Left ventricle myocardium inferior (tissue), 1 donor: ENCODE measurements around the gene TENT4B. TPM values are rescaled to one million over a fixed set of nuclear protein-coding genes. Genes with fewer than 3 reads are reported as not detected.
"Not testable (repeated sequence)": the region's sequence is repeated elsewhere in the genome, so short reads cannot be mapped to it uniquely, and the experiment has no call there.

Experiments used
- DNase-seq: peaks from one replicate; pipeline ENCODE4 v3.0.0-alpha.2; 2020
- H3K27ac ChIP-seq: fragments of 200-600 bp; replicated peaks from 2 replicates; pipeline ENCODE4 v1.8.0; 2021
- H3K27me3 ChIP-seq: fragments of 200-600 bp; 2 replicates; pipeline ENCODE4 v1.8.0; 2021; ENCODE audit warnings: low read depth
- H3K36me3 ChIP-seq: fragments of 200-600 bp; 2 replicates; pipeline ENCODE4 v1.8.0; 2021
- H3K4me1 ChIP-seq: fragments of 200-600 bp; 2 replicates; pipeline ENCODE4 v1.8.0; 2021
- H3K4me3 ChIP-seq: fragments of 200-600 bp; 2 replicates; pipeline ENCODE4 v1.8.0; 2021; ENCODE audit warnings: mild to moderate bottlenecking, moderate library complexity
- H3K9me3 ChIP-seq: fragments of 200-600 bp; replicated peaks from 2 replicates; pipeline ENCODE4 v1.8.0; 2021
- intact Hi-C: fragments of 100-400 bp; cut with micrococcal nuclease; formaldehyde crosslinking; loops from one replicate; pipeline ENCODE4 v1.11.0; 2022
- total RNA-seq: library from RNA; stranded (reverse); fragmentation: NEBNext Ultra II Directional; extraction: Animal tissue kit (Norgen Biotek cat#: 25700); gene quantifications from one replicate; pipeline ENCODE4 v1.2.1, GENCODE V29; 2021
- TF ChIP-seq, protein P1 (sequence below): fragments of 200-600 bp; IDR thresholded peaks from 2 replicates; pipeline ENCODE4 v1.8.0; 2021; ENCODE audit warnings: antibody characterized with exemption, mild to moderate bottlenecking, borderline replicate concordance
- donor health status: DM: no; HTN: yes; CAD: no; lungs with severe emphysema.

Gene TENT4B
- total RNA-seq, 1 donor from 2014 or later, result 7.5 TPM

DNA sequence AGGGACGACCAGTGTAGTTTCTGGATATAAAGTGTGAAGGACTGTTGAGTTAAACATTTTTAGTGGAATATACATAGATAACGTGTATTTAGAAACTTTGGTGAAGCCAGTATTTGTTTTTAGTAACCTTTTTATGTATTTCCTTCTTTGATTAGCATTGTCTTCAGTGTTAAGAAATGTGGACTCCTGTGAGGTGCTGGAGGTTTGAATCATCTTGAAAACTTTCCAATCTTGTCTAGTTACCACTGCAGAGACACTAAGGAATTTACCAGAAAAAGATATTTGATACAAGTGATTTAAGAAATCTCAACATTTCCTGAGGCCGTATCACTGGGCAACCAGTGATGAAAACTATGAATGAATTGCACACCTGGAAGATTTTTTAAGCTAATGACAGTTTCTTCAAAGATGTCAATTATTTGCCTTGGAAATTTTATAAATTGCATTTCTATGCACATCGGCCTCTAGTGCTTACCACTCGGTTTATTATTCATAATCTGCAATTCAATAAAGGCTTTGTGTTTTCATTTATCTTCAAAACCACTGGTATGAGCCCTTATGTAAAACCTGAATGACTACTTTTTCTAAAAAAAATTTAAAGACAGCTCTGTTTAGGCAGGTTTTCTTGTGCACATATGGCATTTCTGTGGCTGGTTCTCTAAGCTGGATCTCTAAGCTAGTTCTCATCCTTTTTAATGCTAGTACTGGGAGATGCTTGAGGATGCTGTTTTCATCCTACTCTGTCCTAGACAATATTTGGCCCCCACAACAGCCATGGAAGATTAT, 81.9 kb downstream of the TENT4B start:
- H3K36me3 ChIP-seq, result peaks cover 2% of the 10 kb centered on the region
- H3K27me3 ChIP-seq, result no peaks in the 10 kb centered on the region
- DNase-seq, result no peak
- H3K4me3 ChIP-seq, result no peak overlapping the region
- no peaks in the 10 kb centered on the region for H3K9me3 ChIP-seq
- no peaks in the 10 kb centered on the region for H3K4me1 ChIP-seq
- intact Hi-C loops, result no loop called here
- H3K27ac ChIP-seq, result no peak overlapping the region
- TF ChIP-seq, protein P1, sequence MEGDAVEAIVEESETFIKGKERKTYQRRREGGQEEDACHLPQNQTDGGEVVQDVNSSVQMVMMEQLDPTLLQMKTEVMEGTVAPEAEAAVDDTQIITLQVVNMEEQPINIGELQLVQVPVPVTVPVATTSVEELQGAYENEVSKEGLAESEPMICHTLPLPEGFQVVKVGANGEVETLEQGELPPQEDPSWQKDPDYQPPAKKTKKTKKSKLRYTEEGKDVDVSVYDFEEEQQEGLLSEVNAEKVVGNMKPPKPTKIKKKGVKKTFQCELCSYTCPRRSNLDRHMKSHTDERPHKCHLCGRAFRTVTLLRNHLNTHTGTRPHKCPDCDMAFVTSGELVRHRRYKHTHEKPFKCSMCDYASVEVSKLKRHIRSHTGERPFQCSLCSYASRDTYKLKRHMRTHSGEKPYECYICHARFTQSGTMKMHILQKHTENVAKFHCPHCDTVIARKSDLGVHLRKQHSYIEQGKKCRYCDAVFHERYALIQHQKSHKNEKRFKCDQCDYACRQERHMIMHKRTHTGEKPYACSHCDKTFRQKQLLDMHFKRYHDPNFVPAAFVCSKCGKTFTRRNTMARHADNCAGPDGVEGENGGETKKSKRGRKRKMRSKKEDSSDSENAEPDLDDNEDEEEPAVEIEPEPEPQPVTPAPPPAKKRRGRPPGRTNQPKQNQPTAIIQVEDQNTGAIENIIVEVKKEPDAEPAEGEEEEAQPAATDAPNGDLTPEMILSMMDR, result no peak

DNA sequence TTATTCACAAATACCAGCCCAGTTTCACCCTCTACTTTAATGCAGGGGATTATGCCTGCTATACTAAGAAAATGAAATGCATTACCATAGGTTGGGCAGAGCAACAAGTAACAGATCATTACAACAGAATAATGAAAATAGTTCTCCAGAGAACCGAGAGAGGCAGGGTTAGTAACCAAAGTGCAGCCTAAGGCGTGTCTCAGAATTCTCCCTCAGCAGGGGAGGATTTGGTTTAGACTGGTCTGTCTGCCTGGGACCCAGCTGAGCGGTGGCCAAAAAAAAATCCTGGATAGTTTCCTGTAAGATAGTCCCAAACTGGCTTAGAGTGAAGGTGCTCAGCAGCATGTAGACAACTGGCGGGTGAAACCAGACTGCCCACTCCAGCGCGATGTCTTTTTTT, 82.5 kb downstream of the TENT4B start:
- H3K9me3 ChIP-seq, result no peaks in the 10 kb centered on the region
- intact Hi-C loops, result no loop called here
- no peak overlapping the region for H3K27ac ChIP-seq
- DNase-seq, result no peak
- no peaks in the 10 kb centered on the region for H3K36me3 ChIP-seq
- TF ChIP-seq, protein P1, result no peak
- H3K4me1 ChIP-seq, result no peaks in the 10 kb centered on the region
- no peaks in the 10 kb centered on the region for H3K27me3 ChIP-seq
- H3K4me3 ChIP-seq, result no peak overlapping the region

- Histone ChIP-seq H3K27ac (no peak overlapping the region), H3K4me3 (no peak overlapping the region), H3K36me3 (no peaks in the 10 kb centered on the region), H3K27me3 (peaks cover 21% of the 10 kb centered on the region), H3K4me1 (no peaks in the 10 kb centered on the region), H3K9me3 (no peaks in the 10 kb centered on the region)
- TF ChIP-seq, protein P1, result no peak
- intact Hi-C loops, result no loop called here
- DNase-seq, result no peak
Measured at GRCh38 chr16:50238314-50238713, 85.2 kb downstream of the TENT4B start.

DNA sequence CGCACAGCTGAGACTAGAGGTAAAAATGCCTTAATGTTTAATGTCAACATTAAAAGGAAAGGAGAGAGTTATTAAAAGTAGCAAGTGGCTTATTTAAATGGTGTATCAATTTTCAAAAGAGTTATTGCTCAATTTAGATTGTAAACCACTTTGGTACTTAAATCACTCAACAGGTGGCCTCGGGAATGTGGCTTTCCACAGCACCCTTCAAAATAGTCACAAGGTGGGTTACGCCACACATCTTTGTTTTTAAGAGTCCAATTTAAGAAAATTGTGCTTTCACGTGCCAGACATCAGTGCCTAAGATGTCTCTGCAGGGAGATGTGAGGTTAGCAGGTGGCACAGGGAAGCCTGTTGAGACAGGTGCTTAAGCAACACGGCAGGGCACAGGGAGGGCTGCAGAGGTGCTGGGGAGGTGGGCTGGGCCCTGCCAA, 85.8 kb downstream of the TENT4B start:
- no peak for DNase-seq
- Histone ChIP-seq H3K4me1 (no peaks in the 10 kb centered on the region), H3K36me3 (no peaks in the 10 kb centered on the region), H3K4me3 (no peak overlapping the region), H3K27ac (no peak overlapping the region), H3K27me3 (peaks cover 26% of the 10 kb centered on the region), H3K9me3 (no peaks in the 10 kb centered on the region)
- TF ChIP-seq, protein P1, result no peak
- intact Hi-C loops, result no loop called here

DNA sequence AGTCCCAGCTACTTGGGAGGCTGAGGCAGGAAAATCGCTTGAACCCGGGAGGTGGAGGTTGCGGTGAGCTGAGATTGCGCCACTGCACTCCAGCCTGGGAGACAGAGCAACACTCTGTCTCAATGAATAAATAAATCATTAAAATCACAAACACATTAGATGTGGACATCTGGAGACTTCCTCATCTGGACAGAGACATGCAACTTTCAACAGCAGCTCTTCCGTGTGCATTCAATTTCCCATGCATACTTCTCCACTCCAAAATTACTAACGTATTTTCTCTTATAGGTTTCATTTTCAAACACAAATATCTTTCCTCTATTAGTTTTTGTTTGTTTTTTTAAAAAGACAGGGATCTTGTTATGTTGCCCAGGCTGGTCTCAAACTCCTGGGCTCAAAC, 89.9 kb downstream of the TENT4B start:
- H3K4me3 ChIP-seq, H3K36me3 ChIP-seq, H3K9me3 ChIP-seq, intact Hi-C loops, DNase-seq, H3K27ac ChIP-seq: not testable (repeated sequence)
- Histone ChIP-seq H3K27me3 (peaks cover 57% of the 10 kb centered on the region), H3K4me1 (peaks cover 20% of the 10 kb centered on the region)

DNA sequence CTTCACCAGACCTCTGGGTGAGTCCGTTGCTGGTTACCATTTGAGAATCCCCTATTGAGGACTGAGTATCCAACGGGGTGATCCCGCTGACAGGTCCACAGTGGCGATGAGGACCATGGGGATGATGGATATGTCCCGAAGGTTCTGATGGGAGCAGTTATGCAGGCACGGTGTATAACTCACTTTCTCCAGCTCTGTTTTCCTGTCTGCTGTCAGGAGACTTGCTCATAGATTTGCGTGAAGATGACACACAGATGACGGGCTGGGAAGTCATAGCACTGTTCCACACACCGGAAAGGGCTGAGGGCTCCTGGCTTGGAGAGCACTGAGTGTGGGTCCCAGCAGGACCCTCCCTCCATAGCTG, 91.0 kb downstream of the TENT4B start:
- TF ChIP-seq, protein P1, result no peak
- peaks cover 57% of the 10 kb centered on the region for H3K27me3 ChIP-seq
- intact Hi-C loops, result no loop called here
- DNase-seq, result no peak
- H3K27ac ChIP-seq, result no peak overlapping the region
- H3K4me3 ChIP-seq, result no peak overlapping the region
- H3K9me3 ChIP-seq, result no peaks in the 10 kb centered on the region
- H3K4me1 ChIP-seq, result peaks cover 20% of the 10 kb centered on the region
- no peaks in the 10 kb centered on the region for H3K36me3 ChIP-seq
